GM18502 (cell line): Measurements from ENCODE around the gene TSC2.

Experiments used
- ATAC-seq: cut with Tn5 transposase; IDR thresholded peaks from one replicate; pipeline ENCODE4 v1.9.1; 2021; ENCODE audit warnings: mild to moderate bottlenecking; ENCODE audit not compliant: unreplicated experiment, poor library complexity

Gene TSC2

GRCh38 chr16:2061526-2061925 is 13.7 kb downstream of the TSC2 start:
- no peak for ATAC-seq

GRCh38 chr16:2062801-2063200 is 15.0 kb downstream of the TSC2 start:
- ATAC-seq, result no peak

GRCh38 chr16:2063861-2064260 is 16.1 kb downstream of the TSC2 start:
- ATAC-seq, result no peak

- ATAC-seq, result no peak
Observed at GRCh38 chr16:2064368-2064945, 16.7 kb downstream of the TSC2 start.

GRCh38 chr16:2066139-2066538 is 18.4 kb downstream of the TSC2 start:
- no peak for ATAC-seq

GRCh38 chr16:2070576-2071453 is 23.0 kb downstream of the TSC2 start:
- ATAC-seq, result no peak

GRCh38 chr16:2071454-2072202 is 23.8 kb downstream of the TSC2 start:
- no peak for ATAC-seq

- ATAC-seq, result no peak
Observed at GRCh38 chr16:2072926-2073325, 25.1 kb downstream of the TSC2 start.

GRCh38 chr16:2074071-2074470 is 26.3 kb downstream of the TSC2 start:
- ATAC-seq, result no peak

- no peak for ATAC-seq
Observed at GRCh38 chr16:2075631-2076030, 27.8 kb downstream of the TSC2 start.

GRCh38 chr16:2076072-2076865 is 28.5 kb downstream of the TSC2 start:
- ATAC-seq, result no peak

- ATAC-seq, result no peak
Observed at GRCh38 chr16:2077016-2077415, 29.2 kb downstream of the TSC2 start.

GRCh38 chr16:2077696-2078095 is 29.9 kb downstream of the TSC2 start:
- ATAC-seq, result no peak

GRCh38 chr16:2078096-2078495 is 30.3 kb downstream of the TSC2 start:
- no peak for ATAC-seq

GRCh38 chr16:2078691-2079090 is 30.9 kb downstream of the TSC2 start:
- no peak for ATAC-seq

GRCh38 chr16:2079311-2079800 is 31.6 kb downstream of the TSC2 start:
- ATAC-seq, result no peak

- no peak for ATAC-seq
Observed at GRCh38 chr16:2079991-2080390, 32.2 kb downstream of the TSC2 start.

- ATAC-seq, result no peak
Observed at GRCh38 chr16:2081201-2082084, 33.7 kb downstream of the TSC2 start.
